ENCODE data around the gene RBM14.
"Not testable (repeated sequence)": the region's sequence is repeated elsewhere in the genome, so short reads cannot be mapped to it uniquely, and the experiment has no call there.

The RBM14 gene

DNA sequence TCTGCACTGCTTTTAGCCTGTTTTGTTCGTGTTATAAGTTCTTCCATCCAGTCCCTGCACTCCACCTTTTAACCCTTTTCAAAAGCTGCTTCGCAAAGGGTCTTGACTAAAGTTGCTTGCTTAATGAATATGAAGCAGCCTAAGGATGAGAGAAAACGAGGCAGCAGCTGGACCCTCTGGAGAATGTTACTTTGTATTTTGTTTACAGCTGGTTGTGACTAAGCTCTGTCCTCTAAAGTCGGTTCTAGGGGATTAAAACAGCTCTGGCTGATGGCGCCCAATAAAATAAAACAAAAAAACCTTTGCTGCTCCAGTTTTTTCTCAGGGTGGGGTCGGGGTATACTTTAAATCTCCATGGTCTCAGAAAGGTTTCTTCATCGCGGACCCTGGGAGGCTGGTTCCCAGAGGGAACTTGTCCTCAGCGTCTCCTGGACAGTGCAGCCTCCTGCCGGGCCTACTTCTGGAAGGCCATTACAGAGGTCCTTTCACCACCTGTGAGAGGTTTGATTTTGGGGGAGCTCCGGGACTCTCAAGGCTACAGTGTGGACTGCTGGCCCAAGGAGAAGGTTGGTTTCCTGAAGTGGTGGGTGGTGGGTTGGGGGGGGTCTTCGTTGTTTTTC is 21.2 kb downstream of the RBM14 start:
- FAIRE-seq, result no peak

DNA sequence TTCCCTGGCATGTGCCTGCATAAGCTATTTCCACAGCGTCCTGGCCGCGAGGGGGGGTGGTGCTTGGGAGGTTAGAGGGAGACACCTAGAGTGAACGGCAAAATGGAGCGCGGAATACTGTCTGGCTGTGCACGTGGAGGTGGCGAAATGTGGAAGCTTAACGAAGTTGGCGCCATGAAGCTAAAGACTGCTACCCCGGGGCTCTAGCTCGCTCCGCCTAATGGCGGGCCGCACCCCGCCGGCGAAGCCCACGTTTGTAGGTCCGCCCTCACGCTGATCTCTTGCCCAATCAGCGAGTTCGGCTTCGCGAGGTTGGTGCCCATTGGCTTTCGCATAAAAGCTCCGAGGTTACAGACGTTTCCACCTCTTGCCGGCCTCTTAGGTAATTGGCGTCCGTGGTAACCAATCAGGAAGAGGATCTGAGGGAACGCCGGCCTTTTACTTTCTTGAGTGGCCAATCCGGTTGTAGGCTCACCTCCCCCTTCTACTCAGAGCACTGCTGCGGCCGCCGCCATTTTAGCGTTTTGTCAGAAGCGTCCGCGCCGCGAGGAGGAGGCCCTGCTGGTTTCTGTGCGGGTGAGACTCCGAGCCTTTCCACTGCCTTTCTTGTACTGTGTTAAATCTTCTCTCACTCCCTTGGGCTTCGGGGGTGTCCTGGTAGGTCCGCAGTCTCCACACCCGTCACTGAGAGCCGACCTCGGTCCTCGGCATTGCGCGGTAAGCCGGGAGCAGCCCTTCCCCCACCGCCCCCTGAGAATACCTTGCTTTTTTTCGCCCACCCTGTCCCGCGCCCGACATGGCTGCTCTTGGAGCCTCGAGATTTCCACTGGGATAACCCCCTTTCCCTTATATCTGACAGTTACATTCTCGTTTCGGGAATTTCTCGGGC is 22.0 kb downstream of the RBM14 start, which contains the start of gene RBM4:
Gene RBM4, plus strand, starts transcription at position 527 of the 889 bp plus-strand sequence. CDS start 1,009 bp downstream, outside the sequence.
- peak; percentile 68 for FAIRE-seq

- no peak for FAIRE-seq
Observed at GRCh38 chr11:66639066-66639813, 22.8 kb downstream of the RBM14 start.

DNA sequence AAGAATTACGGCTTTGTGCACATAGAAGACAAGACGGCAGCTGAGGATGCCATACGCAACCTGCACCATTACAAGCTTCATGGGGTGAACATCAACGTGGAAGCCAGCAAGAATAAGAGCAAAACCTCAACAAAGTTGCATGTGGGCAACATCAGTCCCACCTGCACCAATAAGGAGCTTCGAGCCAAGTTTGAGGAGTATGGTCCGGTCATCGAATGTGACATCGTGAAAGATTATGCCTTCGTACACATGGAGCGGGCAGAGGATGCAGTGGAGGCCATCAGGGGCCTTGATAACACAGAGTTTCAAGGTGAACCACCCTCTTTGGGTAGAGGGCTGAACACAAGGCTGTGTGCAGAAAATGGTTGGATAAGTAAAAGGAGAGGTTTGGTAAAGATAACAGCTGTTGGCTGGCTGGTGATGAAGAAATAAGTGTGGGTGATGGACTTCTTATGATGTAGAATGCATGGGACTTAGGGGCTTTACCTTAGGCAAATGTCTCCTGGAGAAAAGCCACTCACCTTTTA is 23.4 kb downstream of the RBM14 start:
- not testable (repeated sequence) for FAIRE-seq

DNA sequence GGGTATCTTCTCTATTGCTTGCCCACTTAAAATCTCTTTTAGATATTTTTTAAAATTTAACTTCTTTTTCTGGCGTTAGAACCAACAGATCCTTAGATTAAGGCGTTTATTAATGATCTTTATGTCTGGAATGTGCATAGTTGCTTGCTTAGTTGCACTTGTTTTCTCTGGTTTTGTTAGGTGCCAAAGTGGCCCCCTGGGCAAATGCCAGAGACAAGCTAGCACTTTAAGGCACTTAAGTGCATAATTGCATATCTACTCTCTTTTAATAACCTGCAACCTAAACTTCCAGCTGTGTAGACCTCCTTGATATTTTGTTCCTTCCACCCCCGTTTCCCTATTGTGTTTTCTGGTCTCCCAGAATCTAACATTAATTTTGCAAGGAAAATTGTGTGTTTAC is 25.4 kb downstream of the RBM14 start:
- FAIRE-seq, result no peak

DNA sequence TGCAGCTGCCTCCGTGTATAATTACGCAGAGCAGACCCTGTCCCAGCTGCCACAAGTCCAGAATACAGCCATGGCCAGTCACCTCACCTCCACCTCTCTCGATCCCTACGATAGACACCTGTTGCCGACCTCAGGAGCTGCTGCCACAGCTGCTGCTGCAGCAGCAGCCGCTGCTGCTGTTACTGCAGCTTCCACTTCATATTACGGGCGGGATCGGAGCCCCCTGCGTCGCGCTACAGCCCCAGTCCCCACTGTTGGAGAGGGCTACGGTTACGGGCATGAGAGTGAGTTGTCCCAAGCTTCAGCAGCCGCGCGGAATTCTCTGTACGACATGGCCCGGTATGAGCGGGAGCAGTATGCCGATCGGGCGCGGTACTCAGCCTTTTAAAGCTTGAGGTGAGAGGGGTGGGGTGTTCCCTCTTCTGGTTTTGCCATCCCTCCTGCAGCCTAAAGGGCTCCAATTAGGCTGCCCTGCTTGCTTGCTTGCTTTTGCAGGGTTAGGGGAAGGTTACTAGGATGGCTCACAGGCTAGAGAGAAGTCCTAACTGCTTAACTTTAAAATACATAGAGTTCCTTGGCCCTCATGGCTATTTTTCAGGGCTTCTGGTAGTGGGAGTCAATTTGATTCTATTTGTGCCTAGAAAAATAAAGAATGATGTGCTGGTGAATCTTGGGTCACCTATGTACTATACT is 27.5 kb downstream of the RBM14 start:
- no peak for FAIRE-seq

- FAIRE-seq, result no peak
Observed at GRCh38 chr11:66646828-66647227, 30.4 kb downstream of the RBM14 start.

DNA sequence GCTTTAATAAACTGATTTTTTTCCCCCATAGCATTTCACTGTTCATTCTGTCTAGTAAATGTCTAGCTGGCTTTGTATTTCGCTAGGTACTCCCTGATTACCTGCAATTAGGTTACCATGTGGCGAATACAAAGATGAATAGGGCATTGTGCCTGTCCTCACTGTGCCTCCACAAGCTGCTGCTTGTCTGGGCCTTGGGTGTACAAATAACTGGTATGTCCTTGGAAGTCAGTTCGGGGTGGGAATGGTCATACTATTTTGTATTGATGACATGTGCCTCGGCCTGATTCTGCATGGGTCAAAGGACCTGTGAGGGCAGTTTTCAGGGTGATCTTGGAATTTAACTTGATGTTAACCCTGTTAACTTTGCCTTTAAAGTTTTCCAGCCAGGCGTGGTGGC is 33.5 kb downstream of the RBM14 start:
- no peak for FAIRE-seq

DNA sequence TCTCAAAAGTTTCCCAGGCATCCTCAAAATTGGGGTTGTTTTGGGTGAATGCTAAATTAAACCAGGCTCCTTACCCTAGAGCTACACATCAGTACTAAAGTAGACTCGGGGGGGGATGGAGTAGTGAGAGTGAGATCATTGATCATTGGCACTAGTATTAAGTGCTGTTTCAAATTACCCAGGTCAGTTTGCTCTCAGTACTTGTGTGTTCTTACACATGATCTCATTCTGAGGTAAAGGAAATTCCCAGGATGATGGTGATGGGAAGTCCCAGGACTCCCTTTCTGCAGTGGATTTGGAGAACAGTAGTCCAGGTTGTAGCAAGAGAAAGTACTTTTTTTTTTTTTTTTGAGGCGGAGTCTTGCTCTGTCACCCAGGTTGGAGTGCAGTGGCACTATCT is 34.6 kb downstream of the RBM14 start:
- FAIRE-seq, result no peak

- no peak for FAIRE-seq
Observed at GRCh38 chr11:66652651-66653050, 36.2 kb downstream of the RBM14 start.

DNA sequence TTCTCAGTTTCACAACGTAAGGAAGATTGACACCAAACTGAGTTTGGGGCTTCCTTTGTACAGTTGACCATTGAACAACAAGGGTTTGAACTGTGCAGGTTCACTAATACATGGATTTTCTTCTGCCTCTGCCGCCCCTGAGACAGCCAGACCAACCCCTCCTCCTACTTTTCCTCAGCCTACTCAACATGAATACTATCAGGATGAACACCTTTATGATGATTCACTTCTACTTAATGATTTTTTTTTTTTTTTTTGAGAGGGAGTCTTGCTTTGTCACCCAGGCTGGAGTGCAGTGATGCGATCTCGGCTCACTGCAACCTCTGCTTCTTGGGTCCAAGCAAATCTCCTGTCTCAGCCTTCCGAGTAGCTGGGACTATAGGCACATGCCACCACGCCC is 36.7 kb downstream of the RBM14 start:
- no peak for FAIRE-seq

DNA sequence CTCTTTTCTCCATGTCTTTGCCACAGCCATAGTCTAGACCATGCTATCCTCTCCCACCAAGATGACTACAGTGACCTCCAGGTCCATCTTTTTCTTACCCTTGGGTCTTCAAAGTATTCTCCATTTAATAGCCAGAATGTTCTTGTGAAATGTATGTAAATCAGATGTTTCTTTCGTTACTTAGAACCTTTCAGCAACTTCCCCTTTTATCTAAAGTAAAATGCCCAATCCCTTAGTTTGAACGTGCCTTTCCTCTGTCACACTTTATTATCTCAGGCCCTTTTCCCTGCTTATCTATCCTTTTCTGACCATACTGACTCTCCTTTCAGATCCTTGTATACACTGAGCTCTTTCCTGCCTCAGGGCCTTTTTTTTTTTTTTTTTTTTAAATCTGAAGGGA is 43.3 kb downstream of the RBM14 start:
- no peak for FAIRE-seq

DNA sequence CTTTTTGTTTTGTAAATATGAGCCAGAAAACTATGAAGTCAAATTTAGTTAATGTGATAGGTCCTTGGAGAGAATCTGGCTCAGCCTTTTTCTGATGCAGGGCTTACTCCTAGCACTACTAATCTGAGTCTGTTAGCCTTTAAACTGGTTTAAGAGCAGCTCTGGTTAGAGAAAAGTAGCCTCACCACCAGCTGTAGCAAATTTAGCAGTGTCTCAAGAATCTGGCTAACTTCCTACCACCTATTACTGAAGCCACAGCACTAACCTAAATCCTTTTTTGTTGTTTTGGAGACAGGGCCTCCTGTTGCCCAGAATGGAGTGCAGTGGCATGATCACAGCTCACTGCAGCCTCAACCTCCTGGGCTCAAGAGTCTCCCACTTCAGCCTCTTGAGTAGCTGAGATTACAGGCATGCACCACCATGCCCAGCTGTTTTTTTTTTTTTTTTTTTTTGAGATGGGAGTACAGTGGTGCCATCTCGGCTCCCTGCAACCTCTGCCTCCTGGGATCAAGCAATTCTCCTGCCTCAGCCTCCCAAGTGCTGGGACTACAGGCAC is 47.4 kb downstream of the RBM14 start:
- no peak for FAIRE-seq

GRCh38 chr11:66665369-66665768 is 48.9 kb downstream of the RBM14 start:
- FAIRE-seq, result no peak

DNA sequence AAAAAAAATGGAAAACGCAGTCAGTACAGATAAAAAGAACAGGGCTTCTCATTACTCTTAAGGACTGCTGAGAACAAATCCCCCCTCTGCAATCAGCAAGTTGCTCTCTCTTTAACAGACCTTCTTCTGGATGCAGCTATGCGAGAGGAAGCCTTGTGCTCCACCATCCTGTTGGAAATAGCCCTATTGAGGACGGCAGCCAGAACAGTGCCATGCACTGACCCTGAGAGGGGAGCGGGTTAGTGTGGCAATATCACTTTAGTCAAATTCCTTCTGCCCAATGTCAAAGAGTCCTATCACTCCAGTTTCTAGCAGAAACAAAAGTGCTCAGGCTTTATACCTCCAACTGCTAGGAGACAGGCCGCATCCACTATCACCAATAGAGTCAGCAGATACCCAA is 54.4 kb downstream of the RBM14 start:
- FAIRE-seq, result no peak

DNA sequence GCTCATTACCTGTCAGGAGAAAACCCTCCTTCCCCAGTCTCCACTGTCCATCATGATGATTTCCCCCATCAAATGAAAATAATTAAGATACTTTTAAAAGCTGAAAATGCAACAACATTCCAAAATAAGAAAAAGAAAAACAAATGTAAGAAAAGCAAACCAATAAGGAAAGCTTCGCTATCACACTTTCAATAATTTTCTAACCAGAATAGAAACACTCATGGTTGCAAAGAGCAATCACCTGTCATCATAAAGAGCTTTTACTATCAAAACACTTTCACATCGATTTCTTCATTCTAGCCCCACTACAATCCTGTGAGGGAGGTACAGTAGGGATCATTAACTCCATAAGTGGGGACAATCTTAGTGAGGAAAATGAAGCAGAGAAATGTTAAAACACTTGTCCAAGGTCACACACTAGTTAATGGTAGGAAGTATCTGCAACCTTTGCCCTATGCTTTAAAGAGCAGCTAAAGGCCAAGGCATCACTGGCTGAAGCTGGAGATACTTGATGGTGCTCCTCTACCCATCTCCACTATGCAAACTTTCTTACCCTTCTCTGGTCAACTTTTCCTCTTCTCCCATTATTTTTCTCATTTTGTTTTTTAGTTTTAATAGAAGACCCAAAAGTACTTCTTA is 58.7 kb downstream of the RBM14 start:
- no peak for FAIRE-seq

GRCh38 chr11:66676282-66676919 is 60.0 kb downstream of the RBM14 start:
- FAIRE-seq, result no peak
